Prostate gland (tissue), 2 donors: ENCODE data around the gene AVEN.

Source experiments
- POLR2A ChIP-seq: fragments of 450-650 bp; IDR thresholded peaks from one replicate; pipeline ENCODE4 v1.6.1; 2016; ENCODE audit warnings: antibody characterized with exemption, mild to moderate bottlenecking
- POLR2AphosphoS5 ChIP-seq: sonication (generic); formaldehyde crosslinking; IDR thresholded peaks from one replicate; pipeline ENCODE4 v1.6.1; 2017; ENCODE audit warnings: antibody characterized with exemption
- TF ChIP-seq, protein P1 (sequence below), 4 experiments: fragments of 200-600 bp in 2 of 4; fragments of 450-650 bp in 2 of 4; sonication (generic) in 2 of 4; IDR thresholded peaks; 1 replicate in 3 of 4; 2 replicates in 1 of 4; pipeline ENCODE4 v1.5.1; 2016 to 2019; ENCODE audit warnings: antibody characterized with exemption in 4 of 4, mild to moderate bottlenecking in 2 of 4, moderate library complexity in 2 of 4

DNA sequence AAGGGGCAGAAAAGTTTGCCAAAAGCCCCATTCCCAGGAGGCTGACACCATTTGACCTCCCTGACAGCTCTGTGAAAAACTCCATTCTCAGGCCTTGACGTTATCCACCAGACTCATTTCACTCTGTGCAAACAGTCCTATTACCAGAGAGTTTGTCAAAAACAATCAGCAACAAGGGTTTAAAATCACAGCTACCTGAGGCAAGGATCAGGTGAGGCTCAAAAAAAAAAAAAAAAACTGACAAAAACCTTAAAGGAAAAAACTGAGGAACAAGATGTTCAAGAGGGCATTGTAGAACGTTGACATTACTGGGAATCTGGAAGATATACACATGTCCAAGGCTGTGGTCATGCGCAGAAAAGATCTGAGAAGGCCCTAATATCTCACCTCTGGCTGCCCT is 11.4 kb downstream of the AVEN start:
- TF ChIP-seq, protein P1, sequence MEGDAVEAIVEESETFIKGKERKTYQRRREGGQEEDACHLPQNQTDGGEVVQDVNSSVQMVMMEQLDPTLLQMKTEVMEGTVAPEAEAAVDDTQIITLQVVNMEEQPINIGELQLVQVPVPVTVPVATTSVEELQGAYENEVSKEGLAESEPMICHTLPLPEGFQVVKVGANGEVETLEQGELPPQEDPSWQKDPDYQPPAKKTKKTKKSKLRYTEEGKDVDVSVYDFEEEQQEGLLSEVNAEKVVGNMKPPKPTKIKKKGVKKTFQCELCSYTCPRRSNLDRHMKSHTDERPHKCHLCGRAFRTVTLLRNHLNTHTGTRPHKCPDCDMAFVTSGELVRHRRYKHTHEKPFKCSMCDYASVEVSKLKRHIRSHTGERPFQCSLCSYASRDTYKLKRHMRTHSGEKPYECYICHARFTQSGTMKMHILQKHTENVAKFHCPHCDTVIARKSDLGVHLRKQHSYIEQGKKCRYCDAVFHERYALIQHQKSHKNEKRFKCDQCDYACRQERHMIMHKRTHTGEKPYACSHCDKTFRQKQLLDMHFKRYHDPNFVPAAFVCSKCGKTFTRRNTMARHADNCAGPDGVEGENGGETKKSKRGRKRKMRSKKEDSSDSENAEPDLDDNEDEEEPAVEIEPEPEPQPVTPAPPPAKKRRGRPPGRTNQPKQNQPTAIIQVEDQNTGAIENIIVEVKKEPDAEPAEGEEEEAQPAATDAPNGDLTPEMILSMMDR (IDR thresholded peaks at IDR 0.05): no peak
- no peak for TF ChIP-seq POLR2A
- no peak for TF ChIP-seq POLR2AphosphoS5
